Tibial nerve (tissue), 4 donors: Measurements from ENCODE around the gene ZNF776. TPM values are rescaled to one million over a fixed set of nuclear protein-coding genes. Genes with fewer than 3 reads are reported as not detected.

ENCODE experiments used
- DNase-seq, 2 donors: peaks; one replicate each; pipeline ENCODE4 v3.0.0-alpha.2; 2019; ENCODE audit warnings: low spot score in 2 of 2
- H3K27ac ChIP-seq, 4 donors: fragments of 200-600 bp; sonication (generic) in 3 of 4; one replicate each; pipeline ENCODE4 v1.5.1; 2017 to 2019; ENCODE audit warnings: mild to moderate bottlenecking in 1 of 4
- H3K27me3 ChIP-seq, 2 donors: fragments of 200-600 bp; sonication (generic) in 1 of 2; one replicate each; pipeline versions ENCODE4 v1.5.1 to v1.6.0; 2017 to 2019
- H3K36me3 ChIP-seq, 3 donors: fragments of 200-600 bp; sonication (generic); one replicate each; pipeline ENCODE4 v1.5.1; 2018 to 2019
- H3K4me1 ChIP-seq, 4 donors: fragments of 200-600 bp; sonication (generic) in 3 of 4; one replicate each; pipeline ENCODE4 v1.5.1; 2017 to 2019
- H3K4me3 ChIP-seq, 4 donors: fragments of 200-600 bp; sonication (generic) in 3 of 4; one replicate each; pipeline ENCODE4 v1.5.1; 2017 to 2019; ENCODE audit warnings: mild to moderate bottlenecking in 1 of 4, moderate library complexity in 1 of 4
- H3K9me3 ChIP-seq, 4 donors: fragments of 200-600 bp; sonication (generic) in 3 of 4; one replicate each; pipeline ENCODE4 v1.5.1; 2017 to 2019
- EP300 ChIP-seq, 2 donors: sonication (generic); formaldehyde crosslinking; IDR thresholded peaks; one replicate each; pipeline ENCODE4 v1.6.1; 2017; ENCODE audit warnings: antibody characterized with exemption in 2 of 2, mild to moderate bottlenecking in 1 of 2
- POLR2A ChIP-seq, 2 donors: fragments of 450-650 bp; IDR thresholded peaks; one replicate each; pipeline ENCODE4 v1.6.1; 2017; ENCODE audit warnings: antibody characterized with exemption in 2 of 2, mild to moderate bottlenecking in 2 of 2, moderate library complexity in 2 of 2
- WGBS, 2 donors: methylation state at CpG; one replicate each; pipeline ENCODE4 v1.1.5; 2018; 5-methylcytosine and 5-hydroxymethylcytosine counted together
- total RNA-seq, 4 donors: library from RNA; depleted of rRNA; stranded (reverse); fragments of >200 nt; gene quantifications; one replicate each; pipeline ENCODE4 v1.1.0, GENCODE V29; 2016
- TF ChIP-seq, protein P1 (sequence below), 5 experiments: fragments of 200-600 bp in 3 of 5; fragments of 450-650 bp in 2 of 5; sonication (generic) in 3 of 5; IDR thresholded peaks; one replicate each; pipeline ENCODE4 v1.5.1; 2016 to 2019; ENCODE audit warnings: antibody characterized with exemption in 5 of 5, mild to moderate bottlenecking in 3 of 5, moderate library complexity in 2 of 5

ZNF776 gene
- 10 to 100 TPM; 10.8 to 18.4 (median 12.6) TPM for total RNA-seq

DNA sequence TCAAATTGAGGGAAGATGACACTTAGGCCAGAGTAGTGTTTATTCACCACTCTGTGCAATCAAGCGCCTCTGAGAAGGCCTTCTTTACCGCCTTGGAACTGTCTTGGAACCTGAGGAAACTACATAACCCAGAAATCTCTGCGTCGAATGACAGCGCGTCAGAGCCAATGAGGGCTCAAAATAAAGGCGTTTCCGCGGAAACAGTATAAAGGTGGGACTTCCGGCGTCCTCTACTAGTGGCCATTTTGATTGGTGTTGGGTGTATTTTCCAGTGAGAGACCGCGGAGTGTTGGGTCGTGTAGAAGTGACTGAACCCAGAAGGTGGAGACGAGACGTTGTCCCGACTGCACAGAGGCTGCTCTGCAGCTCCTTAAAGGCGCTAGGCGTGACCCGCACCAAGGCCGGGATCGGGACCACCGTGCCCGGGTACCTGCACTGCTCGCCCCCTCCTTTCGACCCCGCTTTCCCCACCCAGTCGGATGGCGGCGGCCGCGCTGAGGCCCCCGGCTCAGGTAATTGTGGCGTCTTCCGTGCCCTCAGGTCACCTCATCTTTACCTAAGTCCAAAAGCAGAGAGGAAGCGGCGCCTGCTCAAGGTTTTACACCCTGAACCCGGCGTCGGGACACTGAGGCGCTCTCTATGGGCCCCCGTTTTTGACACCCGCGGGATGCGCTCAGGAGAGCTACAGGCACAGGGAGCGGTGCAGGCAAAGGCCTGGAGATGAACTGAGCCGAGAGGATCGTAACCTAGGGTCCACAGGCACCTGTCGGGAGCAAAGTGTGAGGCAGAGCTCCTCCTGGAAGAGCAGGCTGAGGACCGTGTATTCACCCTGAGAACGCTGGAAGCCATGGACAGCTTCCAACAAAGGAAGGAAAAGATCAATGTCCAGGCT, at the start of gene ZNF776:
ZNF776 (plus strand) TSS at position 236 of the 892 bp plus-strand sequence; CDS start at position 480, 244 bp downstream.
- H3K9me3 ChIP-seq = peaks cover 9 to 88% (median 25%) of the 10 kb centered on the region in 4 donors
- peak within 1 kb of the TSS; percentile 48 to 96 (median 78) for H3K4me3 ChIP-seq
- no peaks in the 10 kb centered on the region for H3K27me3 ChIP-seq
- H3K27ac ChIP-seq = peak within 1 kb of the TSS; percentile 5 to 89 (median 84)
- peaks cover 12 to 44% (median 36%) of the 10 kb centered on the region in 3 donors for H3K36me3 ChIP-seq
- H3K4me1 ChIP-seq = peaks cover 0 to 14% (median 5%) of the 10 kb centered on the region in 4 donors
- peak; percentile 55 to 88 for DNase-seq
- TF ChIP-seq, protein P1, sequence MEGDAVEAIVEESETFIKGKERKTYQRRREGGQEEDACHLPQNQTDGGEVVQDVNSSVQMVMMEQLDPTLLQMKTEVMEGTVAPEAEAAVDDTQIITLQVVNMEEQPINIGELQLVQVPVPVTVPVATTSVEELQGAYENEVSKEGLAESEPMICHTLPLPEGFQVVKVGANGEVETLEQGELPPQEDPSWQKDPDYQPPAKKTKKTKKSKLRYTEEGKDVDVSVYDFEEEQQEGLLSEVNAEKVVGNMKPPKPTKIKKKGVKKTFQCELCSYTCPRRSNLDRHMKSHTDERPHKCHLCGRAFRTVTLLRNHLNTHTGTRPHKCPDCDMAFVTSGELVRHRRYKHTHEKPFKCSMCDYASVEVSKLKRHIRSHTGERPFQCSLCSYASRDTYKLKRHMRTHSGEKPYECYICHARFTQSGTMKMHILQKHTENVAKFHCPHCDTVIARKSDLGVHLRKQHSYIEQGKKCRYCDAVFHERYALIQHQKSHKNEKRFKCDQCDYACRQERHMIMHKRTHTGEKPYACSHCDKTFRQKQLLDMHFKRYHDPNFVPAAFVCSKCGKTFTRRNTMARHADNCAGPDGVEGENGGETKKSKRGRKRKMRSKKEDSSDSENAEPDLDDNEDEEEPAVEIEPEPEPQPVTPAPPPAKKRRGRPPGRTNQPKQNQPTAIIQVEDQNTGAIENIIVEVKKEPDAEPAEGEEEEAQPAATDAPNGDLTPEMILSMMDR (IDR thresholded peaks at IDR 0.05) = peak in 1 of 5 experiments; percentile 20
- TF ChIP-seq EP300 (IDR thresholded peaks at IDR 0.05) (peak in 1 of 2 donors; percentile 69), POLR2A (IDR thresholded peaks at IDR 0.05) (no peak)
- 2% methylated on average over 44 of the region's 51 CpGs for WGBS, 2 donors

DNA sequence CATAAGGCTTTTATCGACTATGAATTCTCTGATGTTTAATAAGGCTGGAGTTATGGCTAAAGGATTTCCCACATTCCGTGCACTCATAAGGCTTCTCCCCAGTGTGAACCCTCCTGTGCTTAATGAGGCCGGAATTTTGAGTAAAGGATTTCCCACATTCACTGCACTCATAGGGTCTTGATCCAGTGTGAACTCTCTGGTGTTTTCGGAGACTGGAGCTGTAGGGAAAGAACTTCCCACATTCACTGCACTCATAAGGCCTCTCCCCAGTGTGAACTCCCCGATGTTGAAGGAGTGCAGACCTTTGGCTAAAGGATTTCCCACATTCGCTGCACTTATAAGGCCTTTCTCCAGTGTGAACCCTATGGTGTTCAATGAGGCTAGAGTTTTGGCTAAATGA, 45.0 kb upstream of the ZNF776 start:
- 95 to 97% methylated on average over 6 of the region's 6 CpGs for WGBS, 2 donors
- TF ChIP-seq, protein P1 (IDR thresholded peaks at IDR 0.05) = no peak
- TF ChIP-seq EP300 (IDR thresholded peaks at IDR 0.05) (no peak), POLR2A (IDR thresholded peaks at IDR 0.05) (no peak)
- Histone ChIP-seq H3K36me3 (peaks cover 0 to 84% (median 11%) of the 10 kb centered on the region in 3 donors), H3K27ac (no peak overlapping the region), H3K9me3 (peaks cover 0 to 100% (median 45%) of the 10 kb centered on the region in 4 donors), H3K4me3 (no peak overlapping the region), H3K27me3 (no peaks in the 10 kb centered on the region), H3K4me1 (no peaks in the 10 kb centered on the region)
- no peak for DNase-seq

- WGBS, 2 donors = 89 to 100% methylated on average over 1 of the region's 1 CpG
- DNase-seq = no peak
Observed at GRCh38 chr19:57706346-57706745, 40.3 kb upstream of the ZNF776 start.

DNA sequence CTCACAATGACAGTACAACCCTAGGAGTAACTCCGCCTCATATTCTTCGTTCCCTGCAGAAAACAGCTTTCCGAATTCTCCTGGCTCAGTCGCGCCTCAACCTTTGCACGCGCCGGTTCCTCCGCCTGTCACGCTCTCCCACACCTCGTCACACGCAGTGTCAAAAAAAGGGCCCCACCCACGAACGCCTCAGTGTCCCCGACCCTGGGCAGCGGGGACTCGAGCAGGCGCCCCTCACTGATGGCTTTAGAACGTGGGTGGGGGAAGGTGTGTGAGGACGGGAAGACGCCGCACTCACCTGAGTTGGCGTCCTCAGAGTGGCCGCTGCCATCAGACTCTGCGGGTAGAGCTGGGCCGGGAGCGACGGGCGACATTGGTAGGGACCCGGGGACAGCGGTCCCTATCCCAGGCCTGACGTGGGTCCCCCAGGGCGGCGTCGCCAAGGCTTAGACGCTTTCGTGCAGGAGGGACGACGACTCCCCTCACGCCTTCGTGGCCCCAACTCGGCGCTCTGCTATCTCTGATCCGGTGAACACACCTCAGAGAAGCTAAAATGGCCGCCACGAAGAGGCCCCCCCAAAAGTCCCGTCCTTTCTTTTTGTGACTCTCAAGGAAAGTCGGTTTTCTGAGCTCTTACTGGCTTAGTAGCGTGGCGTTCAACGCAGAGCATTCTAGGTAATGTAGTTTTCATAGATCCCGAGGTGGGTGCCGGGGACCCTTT, 37.8 kb upstream of the ZNF776 start, which contains the start of gene ZNF154:
ZNF154 (minus strand) TSS at position 564 of the 721 bp plus-strand sequence; CDS start at position 331, 233 bp downstream.
- Histone ChIP-seq H3K9me3 (peaks cover 0 to 100% (median 45%) of the 10 kb centered on the region in 4 donors), H3K27ac (peak within 1 kb of the TSS in 1 of 4 donors; percentile 80), H3K27me3 (no peaks in the 10 kb centered on the region), H3K36me3 (peaks cover 0 to 87% (median 0%) of the 10 kb centered on the region in 3 donors), H3K4me1 (no peaks in the 10 kb centered on the region), H3K4me3 (peak within 1 kb of the TSS in 2 of 4 donors; percentile 35 to 45)
- TF ChIP-seq POLR2A (IDR thresholded peaks at IDR 0.05) (no peak), EP300 (IDR thresholded peaks at IDR 0.05) (no peak)
- TF ChIP-seq, protein P1 (IDR thresholded peaks at IDR 0.05) = no peak
- no peak for DNase-seq
- 2 to 3% methylated on average over 36 to 41 of the region's 53 CpGs for WGBS, 2 donors

More at GRCh38 chr19:57706346-57706745, 40.3 kb upstream of the ZNF776 start:
- Histone ChIP-seq H3K27me3 (no peaks in the 10 kb centered on the region), H3K9me3 (peaks cover 0 to 100% (median 43%) of the 10 kb centered on the region in 4 donors), H3K27ac (no peak overlapping the region), H3K4me3 (no peak overlapping the region), H3K36me3 (peaks cover 0 to 87% (median 6%) of the 10 kb centered on the region in 3 donors), H3K4me1 (no peaks in the 10 kb centered on the region)
- TF ChIP-seq POLR2A (IDR thresholded peaks at IDR 0.05) = no peak

DNA sequence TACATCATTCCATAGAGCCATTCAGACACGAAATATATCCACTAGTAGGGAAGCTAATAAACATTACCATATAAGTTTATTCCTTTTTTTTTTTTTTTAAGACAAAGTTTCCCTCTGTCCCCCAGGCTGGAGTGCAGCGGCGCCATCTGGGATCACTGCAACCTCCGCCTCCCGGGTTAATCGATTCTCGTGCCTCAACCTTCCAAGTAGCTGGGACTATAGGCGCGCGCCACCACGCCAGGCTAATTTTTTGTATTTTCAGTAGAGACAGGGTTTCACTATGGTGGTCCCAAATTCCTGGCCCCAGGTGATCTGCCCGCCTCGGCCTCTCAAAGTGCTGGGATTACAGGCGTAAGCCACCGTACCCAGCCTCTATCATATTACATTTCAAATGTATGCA, 37.0 kb upstream of the ZNF776 start:
- Histone ChIP-seq H3K36me3 (peaks cover 0 to 87% (median 0%) of the 10 kb centered on the region in 3 donors), H3K4me1 (no peaks in the 10 kb centered on the region), H3K27ac (no peak overlapping the region), H3K9me3 (peaks cover 0 to 100% (median 45%) of the 10 kb centered on the region in 4 donors), H3K4me3 (peak overlapping the region in 1 of 4 donors; percentile 45), H3K27me3 (no peaks in the 10 kb centered on the region)
- no peak for TF ChIP-seq EP300 (IDR thresholded peaks at IDR 0.05)
- TF ChIP-seq, protein P1 (IDR thresholded peaks at IDR 0.05) = no peak
- TF ChIP-seq POLR2A (IDR thresholded peaks at IDR 0.05) = no peak
- WGBS, 2 donors = 58 to 71% methylated on average over 15 of the region's 15 CpGs
- no peak for DNase-seq
